Endothelial cell of umbilical vein (primary cell): ENCODE results near the gene CDK6. TPM values are rescaled to one million over a fixed set of nuclear protein-coding genes. Genes with fewer than 3 reads are reported as not detected.

Experiments used
- BruUV-seq: library from RNA; stranded (reverse); fragments of 400-500 nt; replicated peaks from 2 replicates; lab custom pipeline; 2021; lab: Mats Ljungman, UMichigan
- CTCF ChIA-PET: fragments of 300-600, 350-600 bp; sonication (Branson Sonifier 250); formaldehyde crosslinking; loops from one replicate; lab custom pipeline; 2021; ENCODE audit warnings: antibody characterized with exemption, inconsistent platforms; lab: Charles Lee
- POLR2A ChIA-PET: fragments of 300-600, 350-600 bp; sonication (Branson Sonifier 250); formaldehyde crosslinking; loops from one replicate; lab custom pipeline; 2021; ENCODE audit warnings: antibody characterized with exemption, inconsistent platforms; lab: Charles Lee
- DNase-seq: peaks from one replicate; pipeline ENCODE4 v3.0.0-alpha.2; 2011; ENCODE audit warnings: low read depth, low spot score
- FAIRE-seq: peaks from 2 replicates; lab custom pipeline; 2011; peaks lifted over from hg19 to GRCh38; lab: Jason Lieb, UNC
- H2AFZ ChIP-seq: 2 replicates; pipeline ENCODE4 v1.6.0; 2012; ENCODE audit warnings: low read depth, low read length, control low read depth, inconsistent platforms
- H3K27ac ChIP-seq: 2 replicates; pipeline ENCODE4 v1.5.1; 2011; ENCODE audit warnings: low read depth, mild to moderate bottlenecking, control low read depth, low read length, moderate library complexity; ENCODE audit not compliant: insufficient read depth
- H3K27me3 ChIP-seq, 2 experiments: 2 replicates each; pipeline versions ENCODE4 v1.6.0 to v1.6.1; 2011; ENCODE audit warnings: low read length in 2 of 2, mixed read lengths in 1 of 2; ENCODE audit not compliant: control insufficient read depth in 2 of 2, insufficient read depth in 2 of 2
- H3K36me3 ChIP-seq, 2 experiments: 2 replicates in 1 of 2; 3 replicates in 1 of 2; pipeline ENCODE4 v1.5.1; 2011; ENCODE audit warnings: low read length in 2 of 2, mild to moderate bottlenecking in 1 of 2, moderate library complexity in 1 of 2; ENCODE audit not compliant: control insufficient read depth in 2 of 2, insufficient read depth in 2 of 2; ENCODE audit errors: extremely low read depth in 1 of 2
- H3K4me1 ChIP-seq: 3 replicates; pipeline ENCODE4 v1.5.1; 2011; ENCODE audit warnings: mild to moderate bottlenecking, low read length; ENCODE audit not compliant: control insufficient read depth, insufficient read depth; ENCODE audit errors: extremely low read depth
- H3K4me2 ChIP-seq: 2 replicates; pipeline ENCODE4 v1.6.1; 2011; ENCODE audit warnings: low read length, control low read depth, mixed read lengths; ENCODE audit not compliant: insufficient read depth
- H3K4me3 ChIP-seq, 3 experiments: fragments of 200-600 bp in 1 of 3; sonication (generic), shearing (Covaris generic) in 1 of 3; replicated peaks in 1 of 3; 2 replicates each; pipeline ENCODE4 v1.5.1; 2011 to 2016; ENCODE audit warnings: control low read depth in 3 of 3, low read length in 3 of 3, mild to moderate bottlenecking in 2 of 3, inconsistent platforms in 1 of 3, low read depth in 1 of 3, moderate library complexity in 1 of 3; ENCODE audit not compliant: insufficient read depth in 1 of 3
- H3K79me2 ChIP-seq: 2 replicates; pipeline ENCODE4 v1.6.0; 2012; ENCODE audit warnings: low read length, inconsistent platforms; ENCODE audit not compliant: control insufficient read depth, insufficient read depth
- H3K9ac ChIP-seq: replicated peaks from 2 replicates; pipeline ENCODE3; 2011; ENCODE audit warnings: low read length, control low read depth; ENCODE audit not compliant: insufficient read depth; ENCODE audit errors: extremely low read depth
- H3K9me1 ChIP-seq: replicated peaks from 3 replicates; pipeline ENCODE4 v1.6.0; 2011; ENCODE audit warnings: mild to moderate bottlenecking, low read length; ENCODE audit not compliant: control insufficient read depth, insufficient read depth; ENCODE audit errors: extremely low read depth
- H3K9me3 ChIP-seq: replicated peaks from 2 replicates; pipeline ENCODE4 v1.5.1; 2012; ENCODE audit warnings: low read length, inconsistent platforms; ENCODE audit not compliant: control insufficient read depth, insufficient read depth
- H4K20me1 ChIP-seq: replicated peaks from 2 replicates; pipeline ENCODE3; 2011; ENCODE audit warnings: mild to moderate bottlenecking, low read length; ENCODE audit not compliant: control insufficient read depth, insufficient read depth; ENCODE audit errors: extremely low read depth
- EZH2 ChIP-seq: IDR thresholded peaks from 2 replicates; pipeline ENCODE4 v1.6.1; 2012; ENCODE audit warnings: borderline replicate concordance, low read depth, mild to moderate bottlenecking, moderate library complexity, low read length, inconsistent platforms; ENCODE audit not compliant: severe bottlenecking
- FOS ChIP-seq: IDR thresholded peaks from 2 replicates; pipeline ENCODE4 v1.6.1; 2011; ENCODE audit warnings: mild to moderate bottlenecking, low read length, moderate library complexity, borderline replicate concordance; ENCODE audit not compliant: insufficient read depth
- GATA2 ChIP-seq: IDR thresholded peaks from 2 replicates; pipeline ENCODE4 v1.7.0; 2011; ENCODE audit warnings: low read depth, mild to moderate bottlenecking, moderate library complexity, mixed read lengths, low read length; ENCODE audit not compliant: insufficient read length, insufficient read depth
- JUN ChIP-seq: IDR thresholded peaks from 2 replicates; pipeline ENCODE4 v1.6.1; 2011; ENCODE audit warnings: borderline replicate concordance, low read depth; ENCODE audit not compliant: insufficient read length, insufficient read depth
- MYC ChIP-seq: IDR thresholded peaks from one replicate; pipeline ENCODE4 v1.6.1; 2011; ENCODE audit warnings: mild to moderate bottlenecking, low read depth, low read length
- POLR2AphosphoS5 ChIP-seq: IDR thresholded peaks from 2 replicates; pipeline ENCODE4 v1.6.1; 2012; ENCODE audit warnings: low read depth, mild to moderate bottlenecking, control low read depth, low read length, moderate library complexity; ENCODE audit not compliant: insufficient read depth
- dilution Hi-C: fragments of 300-500 bp; cut with MboI; formaldehyde crosslinking; loops from one replicate; pipeline ENCODE4 v1.15.0; 2019; ENCODE audit warnings: low sequenced_read_pairs; ENCODE audit not compliant: extremely low pct_ligation_motif_present
- intact Hi-C: fragments of 100-400 bp; cut with micrococcal nuclease; formaldehyde crosslinking; loops from one replicate; pipeline ENCODE4 v1.10.0; 2022
- polyA plus RNA-seq, 4 experiments: library from polyadenylated mRNA; depleted of rRNA in 3 of 4; stranded (reverse) in 3 of 4; unstranded in 1 of 4; fragments of >200 nt; gene quantifications; 2 replicates each; pipeline versions ENCODE4 v1.2.1 to v1.2.3, GENCODE V29; 2011 to 2012; ENCODE audit warnings: missing spikeins in 1 of 4
- total RNA-seq: library from RNA; stranded (reverse); gene quantifications from 2 replicates; pipeline ENCODE4 v1.2.3, GENCODE V29; 2021
- TF ChIP-seq, protein P1 (sequence below): IDR thresholded peaks from 2 replicates; pipeline ENCODE4 v1.6.1; 2011; ENCODE audit not compliant: insufficient read depth, insufficient read length

Gene CDK6
- total and polyA plus RNA-seq, 2 donors (not counting 3 experiments of a cell fraction or from before 2014, with no cell fraction given), result 6.0 to 28.2 TPM

DNA sequence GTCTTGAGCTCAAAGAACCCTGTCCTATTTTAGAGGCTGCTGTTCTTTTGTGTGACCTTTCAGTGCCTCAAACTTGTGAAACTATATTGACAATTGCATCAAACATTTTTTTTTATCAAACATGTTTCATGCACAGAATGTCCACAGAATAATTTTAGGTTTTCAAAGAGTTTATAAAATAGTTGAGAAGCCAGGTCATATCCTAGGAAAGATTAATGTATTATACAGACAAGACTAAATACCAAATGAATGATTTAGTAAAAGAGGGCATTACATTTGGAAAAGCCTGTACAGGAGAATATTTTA is 67.0 kb downstream of the CDK6 start:
- Histone ChIP-seq H3K27me3 (no peaks in the 10 kb centered on the region), H3K9me1 (no peaks in the 10 kb centered on the region), H3K36me3 (no peaks in the 10 kb centered on the region), H2AFZ (no peak overlapping the region), H3K9ac (no peak overlapping the region), H3K4me2 (no peak overlapping the region), H3K4me3 (no peak overlapping the region), H3K79me2 (no peaks in the 10 kb centered on the region), H3K4me1 (peaks cover 14% of the 10 kb centered on the region), H3K27ac (no peak overlapping the region), H4K20me1 (no peaks in the 10 kb centered on the region), H3K9me3 (no peaks in the 10 kb centered on the region)
- no peak for FAIRE-seq
- intact Hi-C loops (loop anchor here (5.0 kb wide), 1 partner anchor 63 kb away; no protein-coding TSS in a partner anchor), dilution Hi-C loops (no loop called here)
- POLR2A ChIA-PET, result no interaction called here
- no TSS peak for BruUV-seq
- CTCF ChIA-PET, result no interaction called here
- DNase-seq, result no peak
- no peak for TF ChIP-seq MYC
- no peak for TF ChIP-seq EZH2
- TF ChIP-seq, protein P1, sequence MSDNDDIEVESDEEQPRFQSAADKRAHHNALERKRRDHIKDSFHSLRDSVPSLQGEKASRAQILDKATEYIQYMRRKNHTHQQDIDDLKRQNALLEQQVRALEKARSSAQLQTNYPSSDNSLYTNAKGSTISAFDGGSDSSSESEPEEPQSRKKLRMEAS, result no peak
- no peak for TF ChIP-seq POLR2AphosphoS5
- TF ChIP-seq FOS, result no peak
- TF ChIP-seq JUN, result no peak

DNA sequence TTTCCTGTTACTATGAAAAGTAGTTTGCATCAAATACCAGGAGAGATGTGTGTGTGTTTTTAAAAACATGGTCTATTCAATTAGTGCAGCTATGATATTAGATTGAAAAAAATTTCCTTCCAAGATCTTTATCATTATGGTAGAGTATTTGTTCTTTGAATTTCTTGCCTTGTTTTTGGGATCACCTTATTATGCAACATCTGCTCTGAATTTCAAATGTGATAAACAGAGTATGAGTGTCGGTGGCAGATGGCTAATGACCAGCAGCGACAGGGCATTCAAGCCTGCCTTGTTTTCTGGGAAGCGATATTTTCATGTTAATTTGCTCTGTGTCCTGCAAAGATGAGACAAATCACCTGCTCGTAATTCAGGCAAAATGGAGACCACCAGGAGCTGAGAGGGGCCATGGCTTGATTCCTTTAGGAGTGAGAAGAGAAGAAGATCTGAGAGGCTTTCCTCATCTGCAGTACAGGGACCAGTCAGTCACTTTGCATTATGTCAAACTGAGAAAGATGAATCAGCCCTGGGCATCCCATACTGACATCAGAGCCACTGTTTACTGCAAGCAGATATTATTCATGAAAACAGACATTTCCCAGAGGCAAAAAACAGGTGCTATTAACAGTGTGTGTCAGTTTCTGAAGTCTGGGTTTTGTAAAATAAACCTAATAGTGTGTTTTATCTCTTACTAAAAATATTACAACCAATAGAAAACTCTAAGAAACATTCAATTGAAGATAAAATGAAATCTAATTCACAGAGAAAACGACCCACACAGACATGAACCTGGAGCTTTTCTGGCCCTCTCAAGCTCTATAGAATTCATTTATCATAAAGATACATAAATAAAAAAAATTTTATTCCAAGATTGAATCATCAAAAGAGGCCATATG is 67.6 kb downstream of the CDK6 start:
- FAIRE-seq, result no peak
- no peaks in the 10 kb centered on the region for H3K36me3 ChIP-seq
- no peaks in the 10 kb centered on the region for H3K9me3 ChIP-seq
- ChIA-PET POLR2A (no interaction called here), CTCF (no interaction called here)
- BruUV-seq, result no TSS peak
- no peak for DNase-seq
- H3K4me1 ChIP-seq, result peaks cover 14% of the 10 kb centered on the region
- no peaks in the 10 kb centered on the region for H3K27me3 ChIP-seq
- H3K4me2 ChIP-seq, result no peak overlapping the region
- no peak overlapping the region for H3K9ac ChIP-seq
- intact Hi-C loops, result loop anchor here (5.0 kb wide), 1 partner anchor 64 kb away; no protein-coding TSS in a partner anchor
- H3K27ac ChIP-seq, result no peak overlapping the region
- H2AFZ ChIP-seq, result no peak overlapping the region
- H3K79me2 ChIP-seq, result no peaks in the 10 kb centered on the region
- no peak overlapping the region for H3K4me3 ChIP-seq
- TF ChIP-seq, protein P1, result no peak
- TF ChIP-seq GATA2, result no peak
- no peak for TF ChIP-seq FOS
- H4K20me1 ChIP-seq, result no peaks in the 10 kb centered on the region
- H3K9me1 ChIP-seq, result no peaks in the 10 kb centered on the region
- dilution Hi-C loops, result no loop called here
